HG03442 (cell line): ENCODE data around the gene CTSW.

Source experiments
- ATAC-seq: cut with Tn5 transposase; IDR thresholded peaks from one replicate; pipeline ENCODE4 v1.9.1; 2021; ENCODE audit warnings: mild to moderate bottlenecking, moderate library complexity; ENCODE audit not compliant: unreplicated experiment

CTSW gene

GRCh38 chr11:65865550-65866172, 14.0 kb upstream of the CTSW start:
- ATAC-seq: no peak

- no peak for ATAC-seq
Observed at GRCh38 chr11:65866509-65867283, 12.9 kb upstream of the CTSW start.

- no peak for ATAC-seq
Observed at GRCh38 chr11:65867284-65868071, 12.2 kb upstream of the CTSW start.

- no peak for ATAC-seq
Observed at GRCh38 chr11:65868076-65868667, 11.5 kb upstream of the CTSW start.

GRCh38 chr11:65868907-65869306, 10.7 kb upstream of the CTSW start:
- no peak for ATAC-seq

GRCh38 chr11:65869643-65870306, 9.9 kb upstream of the CTSW start:
- no peak for ATAC-seq

- ATAC-seq: no peak
Observed at GRCh38 chr11:65870307-65870658, 9.4 kb upstream of the CTSW start.

- ATAC-seq: no peak
Observed at GRCh38 chr11:65870706-65871681, 8.6 kb upstream of the CTSW start.

GRCh38 chr11:65871811-65872548, 7.7 kb upstream of the CTSW start:
- no peak for ATAC-seq

- no peak for ATAC-seq
Observed at GRCh38 chr11:65872586-65873317, 6.9 kb upstream of the CTSW start, which contains the start of gene EFEMP2. Gene EFEMP2, minus strand, starts transcription at chr11:65872800. Its CDS starts 446 bp downstream, at chr11:65872354.

GRCh38 chr11:65873318-65874156, 6.1 kb upstream of the CTSW start:
- ATAC-seq: peak; percentile 81

- ATAC-seq: no peak
Observed at GRCh38 chr11:65880027-65880426, 390 bp downstream of the CTSW start.

GRCh38 chr11:65880844-65881421, 1.3 kb downstream of the CTSW start:
- ATAC-seq: no peak

GRCh38 chr11:65882120-65883057, 2.8 kb downstream of the CTSW start:
- no peak for ATAC-seq

GRCh38 chr11:65883058-65883761, 3.6 kb downstream of the CTSW start:
- ATAC-seq: no peak
